SK-N-MC (cell line): ENCODE data around the gene DSN1.

ENCODE experiments used
- DNase-seq: peaks from one replicate; pipeline ENCODE4 v3.0.0-alpha.2; 2011; ENCODE audit warnings: low read depth, low spot score
- H3K27ac ChIP-seq: fragments of 200-600 bp; sonication (generic); 2 replicates; pipeline ENCODE4 v1.5.1; 2016; ENCODE audit warnings: mixed run types
- H3K36me3 ChIP-seq: fragments of 200-600 bp; sonication (generic); 2 replicates; pipeline ENCODE4 v1.6.1; 2017; ENCODE audit warnings: antibody characterized with exemption, low read length, mixed read lengths; ENCODE audit not compliant: insufficient read depth
- H3K4me3 ChIP-seq: fragments of 200-600 bp; sonication (generic); 2 replicates; pipeline ENCODE4 v1.5.1; 2016
- H3K9ac ChIP-seq: fragments of 200-600 bp; sonication (generic); 2 replicates; pipeline ENCODE4 v1.8.0; 2017; ENCODE audit warnings: mixed run types, mixed read lengths; ENCODE audit not compliant: insufficient read length
- H3K9me3 ChIP-seq: fragments of 200-600 bp; sonication (generic); 2 replicates; pipeline ENCODE4 v1.6.1; 2017; ENCODE audit warnings: low read depth, mild to moderate bottlenecking, antibody characterized with exemption, low read length, moderate library complexity, mixed read lengths
- EZH2 ChIP-seq: fragments of 200-600 bp; sonication (generic); IDR thresholded peaks from one replicate; pipeline ENCODE4 v1.6.1; 2017; ENCODE audit warnings: antibody characterized with exemption
- FOXP2 ChIP-seq: optimal IDR thresholded peaks from 2 replicates; pipeline ENCODE3; 2011; ENCODE audit warnings: mild to moderate bottlenecking, moderate library complexity; ENCODE audit not compliant: insufficient read depth; ENCODE audit errors: extremely low read length, control extremely low read depth
- POLR2AphosphoS5 ChIP-seq: IDR thresholded peaks from 2 replicates; pipeline ENCODE4 v1.6.1; 2012; ENCODE audit warnings: mild to moderate bottlenecking, low read depth, low read length, borderline replicate concordance

Gene DSN1

DNA sequence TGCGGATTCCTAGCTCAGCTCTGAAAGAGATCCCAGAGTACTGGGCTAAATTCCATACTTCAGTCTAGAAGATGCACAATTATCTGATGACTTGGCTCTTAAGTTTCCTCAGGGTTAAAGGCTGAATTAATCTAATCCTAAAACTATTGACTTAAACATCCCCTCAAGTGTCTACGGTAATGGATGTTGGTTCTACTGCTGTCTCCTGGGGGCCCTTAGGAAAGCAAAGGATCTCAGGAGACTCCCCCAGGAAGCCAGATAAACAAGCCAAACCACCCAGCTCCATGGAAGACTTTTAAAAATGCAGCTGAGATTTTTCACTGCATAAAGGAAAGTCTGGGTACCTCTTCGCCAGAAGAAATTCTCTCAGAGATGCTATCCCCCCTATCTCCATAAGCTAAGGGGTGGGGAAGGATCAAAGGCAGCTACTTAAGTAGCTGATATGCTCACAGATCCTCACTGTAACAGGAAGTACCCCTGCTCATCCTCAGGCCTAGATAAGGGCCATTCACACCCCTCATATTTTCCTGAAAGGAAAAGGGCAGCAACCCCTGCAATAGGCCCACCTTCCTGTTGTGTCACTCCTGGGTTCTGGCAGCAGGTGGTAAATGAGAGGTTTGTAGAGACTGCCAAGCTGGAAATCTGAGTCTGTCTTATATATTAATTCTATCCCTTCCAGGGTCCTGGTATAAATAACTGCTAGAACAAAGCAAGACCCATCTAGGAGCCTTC, 36.9 kb downstream of the DSN1 start:
- Histone ChIP-seq H3K4me3 (no peak overlapping the region), H3K27ac (no peak overlapping the region), H3K36me3 (no peaks in the 10 kb centered on the region), H3K9ac (no peak overlapping the region), H3K9me3 (no peaks in the 10 kb centered on the region)
- DNase-seq, result no peak
- no peak for TF ChIP-seq FOXP2
- no peak for TF ChIP-seq POLR2AphosphoS5
- TF ChIP-seq EZH2, result no peak

DNA sequence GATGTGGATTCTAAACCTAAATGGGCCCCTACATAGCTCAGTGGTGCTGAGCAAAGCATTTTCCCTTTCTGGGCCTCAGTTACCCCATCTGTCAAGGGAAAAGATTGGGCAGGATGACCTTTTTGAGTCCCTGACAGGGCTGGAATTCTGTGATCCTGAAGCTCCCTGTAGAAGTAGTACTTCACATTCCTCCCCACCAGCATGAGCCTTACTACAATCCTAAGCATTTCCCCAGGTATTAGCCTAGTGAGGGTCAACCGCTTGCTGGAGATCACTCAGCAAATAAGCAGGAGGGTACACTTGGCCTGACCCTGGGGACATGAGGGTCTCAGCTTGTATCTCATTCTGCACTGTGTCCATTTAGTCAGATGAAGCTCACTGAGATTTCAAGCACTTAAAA, 41.1 kb downstream of the DSN1 start:
- no peaks in the 10 kb centered on the region for H3K36me3 ChIP-seq
- TF ChIP-seq EZH2, result no peak
- no peak for TF ChIP-seq FOXP2
- TF ChIP-seq POLR2AphosphoS5, result no peak
- no peak overlapping the region for H3K4me3 ChIP-seq
- no peak for DNase-seq
- no peak overlapping the region for H3K27ac ChIP-seq
- no peaks in the 10 kb centered on the region for H3K9me3 ChIP-seq
- no peak overlapping the region for H3K9ac ChIP-seq

DNA sequence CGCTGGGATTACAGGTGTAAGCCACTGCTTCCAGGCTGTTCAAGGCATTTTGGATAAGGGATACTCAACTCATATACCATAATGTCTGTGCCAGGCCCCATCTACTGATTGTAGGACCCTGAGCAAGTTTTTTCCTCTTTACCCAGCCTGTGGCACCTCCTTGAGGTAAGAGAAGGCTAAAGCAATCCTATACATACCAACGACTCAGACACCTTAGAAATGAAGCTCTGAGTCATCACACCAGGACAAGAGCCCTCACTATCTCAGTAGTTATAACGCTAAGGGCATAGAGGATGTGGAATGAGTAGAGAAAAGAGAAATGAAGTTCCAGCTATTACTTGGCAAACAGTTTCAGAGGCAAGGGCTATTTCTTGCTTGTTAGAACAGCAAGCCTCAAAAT, 44.6 kb downstream of the DSN1 start:
- Histone ChIP-seq H3K4me3 (no peak overlapping the region), H3K27ac (no peak overlapping the region), H3K9ac (no peak overlapping the region), H3K9me3 (no peaks in the 10 kb centered on the region), H3K36me3 (no peaks in the 10 kb centered on the region)
- DNase-seq, result no peak
- no peak for TF ChIP-seq POLR2AphosphoS5
- no peak for TF ChIP-seq EZH2
- no peak for TF ChIP-seq FOXP2

DNA sequence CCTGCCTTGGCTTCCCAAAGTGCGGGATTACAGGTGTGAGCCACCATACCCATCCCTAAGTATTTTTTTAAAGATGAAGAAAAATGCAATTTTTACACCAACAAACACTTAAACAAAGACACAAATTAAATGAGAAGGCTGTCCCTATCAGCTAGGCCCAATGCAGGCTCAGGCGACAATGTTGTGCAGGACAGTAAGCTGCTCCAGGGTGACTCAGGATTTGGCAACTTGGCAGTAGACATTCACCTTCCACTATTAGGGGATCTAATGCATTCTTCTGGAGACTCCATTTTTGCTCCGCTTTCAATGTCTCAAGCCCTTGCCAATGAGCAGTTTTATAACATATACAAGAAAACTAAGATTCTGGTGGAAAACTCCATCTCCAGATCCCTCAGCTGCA, 47.4 kb downstream of the DSN1 start:
- no peak overlapping the region for H3K27ac ChIP-seq
- H3K4me3 ChIP-seq, result no peak overlapping the region
- H3K9me3 ChIP-seq, result no peaks in the 10 kb centered on the region
- no peak for TF ChIP-seq EZH2
- DNase-seq, result no peak
- H3K9ac ChIP-seq, result no peak overlapping the region
- no peaks in the 10 kb centered on the region for H3K36me3 ChIP-seq

DNA sequence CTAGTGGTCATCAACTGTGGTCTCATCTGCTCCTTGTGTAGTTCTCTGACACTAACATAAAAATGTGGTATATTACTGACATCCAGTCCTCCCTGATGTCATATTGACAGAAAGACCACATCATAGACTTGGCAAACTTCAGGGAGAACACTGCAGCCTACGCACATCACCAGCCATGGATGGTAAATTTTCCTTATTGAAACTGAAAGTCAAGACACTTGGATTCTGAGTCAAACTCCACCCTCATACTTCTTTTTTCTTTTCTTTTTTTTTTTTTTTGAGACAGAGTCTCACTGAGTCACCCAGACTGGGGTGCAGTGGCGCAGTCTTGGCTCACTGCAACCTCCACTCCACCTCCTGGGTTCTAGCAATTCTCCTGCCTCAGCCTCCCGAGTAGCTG, 53.1 kb downstream of the DSN1 start:
- no peaks in the 10 kb centered on the region for H3K9me3 ChIP-seq
- no peak overlapping the region for H3K4me3 ChIP-seq
- TF ChIP-seq EZH2 (no peak), POLR2AphosphoS5 (no peak), FOXP2 (no peak)
- DNase-seq, result no peak
- no peaks in the 10 kb centered on the region for H3K36me3 ChIP-seq
- H3K9ac ChIP-seq, result no peak overlapping the region
- no peak overlapping the region for H3K27ac ChIP-seq

DNA sequence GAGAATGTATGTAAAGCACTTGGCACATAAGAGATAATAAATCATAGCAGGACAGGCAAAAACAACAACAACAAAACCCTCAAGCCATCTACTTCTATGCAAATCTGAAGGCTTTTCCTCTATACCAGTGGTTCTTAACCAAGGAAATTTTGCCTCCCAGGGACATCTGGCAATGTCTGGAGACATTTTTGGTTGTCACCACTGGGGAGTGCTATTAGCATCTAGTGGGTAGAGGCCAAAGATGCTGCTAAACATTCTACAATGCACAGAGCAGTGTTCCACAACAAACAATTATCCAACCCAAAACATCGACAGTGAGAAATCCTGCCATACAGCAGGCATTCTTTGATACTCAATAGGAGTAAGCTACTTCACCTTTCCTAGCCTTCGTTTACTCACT, 55.9 kb downstream of the DSN1 start:
- H3K9ac ChIP-seq, result no peak overlapping the region
- no peak overlapping the region for H3K27ac ChIP-seq
- no peaks in the 10 kb centered on the region for H3K9me3 ChIP-seq
- TF ChIP-seq FOXP2, result no peak
- TF ChIP-seq POLR2AphosphoS5, result no peak
- TF ChIP-seq EZH2, result no peak
- no peaks in the 10 kb centered on the region for H3K36me3 ChIP-seq
- no peak for DNase-seq
- H3K4me3 ChIP-seq, result no peak overlapping the region

DNA sequence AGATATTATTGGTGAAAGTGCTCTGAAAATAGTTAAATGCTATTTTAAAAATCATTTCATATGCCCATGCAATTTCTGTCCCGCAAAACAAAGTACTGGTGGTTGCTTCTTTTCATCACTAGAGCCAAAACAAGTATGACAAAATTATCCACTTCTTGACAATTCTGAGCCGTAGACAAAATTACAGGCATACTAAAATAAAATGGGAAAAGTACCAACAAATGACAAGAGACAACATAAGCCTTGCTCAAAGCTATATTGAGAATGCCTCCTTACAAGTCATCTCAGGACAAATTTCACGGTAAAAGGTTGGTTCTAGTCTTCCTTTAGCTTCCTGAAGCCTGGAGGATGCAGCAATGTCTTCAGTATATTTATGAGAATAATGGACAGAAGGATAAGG, 56.5 kb downstream of the DSN1 start:
- TF ChIP-seq FOXP2 (no peak), EZH2 (no peak), POLR2AphosphoS5 (no peak)
- H3K27ac ChIP-seq, result no peak overlapping the region

DNA sequence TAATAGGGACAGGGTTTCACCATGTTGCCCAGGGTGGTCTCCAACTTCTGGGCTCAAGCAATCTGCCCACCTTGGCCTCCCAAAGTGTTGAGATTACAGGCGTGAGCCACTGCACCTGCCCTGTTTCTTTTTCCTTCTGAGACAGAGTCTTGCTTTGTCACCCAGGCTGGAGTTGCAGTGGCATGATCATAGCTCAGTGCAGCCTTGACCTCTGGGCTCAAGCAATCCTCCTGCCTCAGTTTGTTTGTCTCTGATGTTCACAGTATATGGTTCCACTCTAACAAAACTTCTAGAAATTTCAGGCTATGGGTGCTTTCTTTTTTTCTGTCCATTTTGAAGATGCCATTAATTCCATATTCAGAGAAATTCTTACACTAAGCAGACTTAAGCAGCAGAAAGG, 60.8 kb downstream of the DSN1 start:
- H3K9me3 ChIP-seq, result no peaks in the 10 kb centered on the region
- H3K4me3 ChIP-seq, result no peak overlapping the region
- H3K9ac ChIP-seq, result no peak overlapping the region
- no peak for TF ChIP-seq POLR2AphosphoS5
- TF ChIP-seq FOXP2, result no peak
- no peak for TF ChIP-seq EZH2
- H3K36me3 ChIP-seq, result no peaks in the 10 kb centered on the region
- H3K27ac ChIP-seq, result no peak overlapping the region
- DNase-seq, result no peak

More for the DNA sequence above, 56.5 kb downstream of the DSN1 start:
- no peak overlapping the region for H3K9ac ChIP-seq
- H3K9me3 ChIP-seq, result no peaks in the 10 kb centered on the region
- H3K4me3 ChIP-seq, result no peak overlapping the region
- H3K36me3 ChIP-seq, result no peaks in the 10 kb centered on the region
- DNase-seq, result no peak

DNA sequence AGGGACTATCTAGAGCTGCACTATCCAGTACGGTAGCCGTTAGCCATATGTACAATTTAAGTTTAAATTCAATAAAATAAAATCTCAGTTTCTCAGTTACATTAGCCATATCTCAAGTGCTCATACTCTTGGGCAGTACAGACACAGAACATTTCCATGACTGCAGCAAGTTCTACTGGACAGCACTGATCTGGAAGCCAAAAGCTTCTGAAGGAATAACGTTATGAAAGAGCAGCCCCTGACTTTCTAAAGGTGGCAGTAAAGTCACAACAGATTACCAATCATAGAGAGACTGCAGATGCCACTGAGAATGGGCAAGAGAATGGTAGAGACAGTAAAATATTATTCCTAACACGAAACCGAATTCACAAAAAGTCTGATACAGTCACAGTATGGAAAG, 64.4 kb downstream of the DSN1 start:
- no peak for TF ChIP-seq POLR2AphosphoS5
- DNase-seq, result no peak
- Histone ChIP-seq H3K4me3 (no peak overlapping the region), H3K9ac (no peak overlapping the region), H3K36me3 (no peaks in the 10 kb centered on the region), H3K27ac (no peak overlapping the region), H3K9me3 (no peaks in the 10 kb centered on the region)
